SK-N-SH (cell line): ENCODE results near the gene NR6A1. TPM values are rescaled to one million over a fixed set of nuclear protein-coding genes. Genes with fewer than 3 reads are reported as not detected.

Experiments used
- CTCF ChIA-PET: fragments of 300-600, 350-600 bp; formaldehyde crosslinking; extraction: SDS; loops from one replicate; lab custom pipeline; 2021; lab: Yijun Ruan, JAX
- POLR2A ChIA-PET: fragments of 350-600 bp; sonication (Branson Sonifier 250); formaldehyde crosslinking; extraction: SDS; loops from one replicate; lab custom pipeline; 2020; ENCODE audit warnings: antibody characterized with exemption, inconsistent platforms; lab: Yijun Ruan, JAX
- DNase-seq: peaks from one replicate; pipeline ENCODE4 v3.0.0; 2012
- H2AFZ ChIP-seq: fragments of 200-600 bp; sonication (generic); 2 replicates; pipeline ENCODE4 v1.8.1; 2016; ENCODE audit warnings: antibody characterized with exemption, mild to moderate bottlenecking, low read depth
- H3F3A ChIP-seq: fragments of 200-600 bp; sonication (generic); replicated peaks from 2 replicates; pipeline ENCODE3; 2016; ENCODE audit warnings: antibody characterized with exemption, mild to moderate bottlenecking; ENCODE audit not compliant: insufficient read depth
- H3K27ac ChIP-seq, 2 experiments: fragments of 200-500 bp in 1 of 2; fragments of 200-600 bp in 1 of 2; sonication (Bioruptor generic) in 1 of 2; sonication (generic), shearing (Covaris generic) in 1 of 2; 2 replicates each; pipeline versions ENCODE4 v1.5.1 to v1.6.1; 2014 to 2016; ENCODE audit warnings: low read depth in 2 of 2, inconsistent platforms in 1 of 2, low read length in 1 of 2, mild to moderate bottlenecking in 1 of 2, mixed read lengths in 1 of 2
- H3K27me3 ChIP-seq: fragments of 200-600 bp; sonication (generic), shearing (Covaris generic); 2 replicates; pipeline ENCODE4 v1.6.1; 2016; ENCODE audit warnings: mixed run types; ENCODE audit not compliant: insufficient read depth
- H3K36me3 ChIP-seq, 2 experiments: fragments of 200-500 bp in 1 of 2; fragments of 200-600 bp in 1 of 2; sonication (Bioruptor generic) in 1 of 2; sonication (generic) in 1 of 2; replicated peaks in 1 of 2; 2 replicates each; pipeline versions ENCODE3 to v1.5.1; 2014 to 2016; ENCODE audit warnings: low read length in 1 of 2, mild to moderate bottlenecking in 1 of 2; ENCODE audit not compliant: insufficient read depth in 2 of 2, control insufficient read depth in 1 of 2
- H3K4me1 ChIP-seq, 2 experiments: fragments of 200-500 bp in 1 of 2; fragments of 200-600 bp in 1 of 2; sonication (Bioruptor generic) in 1 of 2; sonication (generic), shearing (Covaris generic) in 1 of 2; 2 replicates each; pipeline versions ENCODE4 v1.5.1 to v1.6.1; 2014 to 2016; ENCODE audit warnings: low read depth in 1 of 2, low read length in 1 of 2, mixed run types in 1 of 2; ENCODE audit not compliant: insufficient read depth in 2 of 2, control insufficient read depth in 1 of 2
- H3K4me2 ChIP-seq: fragments of 200-600 bp; sonication (generic), shearing (Covaris generic); 2 replicates; pipeline ENCODE4 v1.6.1; 2017; ENCODE audit warnings: mixed run types
- H3K4me3 ChIP-seq, 2 experiments: fragments of 200-500 bp in 1 of 2; fragments of 200-600 bp in 1 of 2; sonication (Bioruptor generic) in 1 of 2; sonication (generic), shearing (Covaris generic) in 1 of 2; 2 replicates each; pipeline versions ENCODE4 v1.5.1 to v1.8.1; 2014 to 2016; ENCODE audit warnings: low read depth in 2 of 2, inconsistent platforms in 1 of 2, low read length in 1 of 2, mild to moderate bottlenecking in 1 of 2, mixed read lengths in 1 of 2, moderate library complexity in 1 of 2
- H3K79me2 ChIP-seq: fragments of 200-600 bp; sonication (generic); 2 replicates; pipeline ENCODE4 v1.8.1; 2017; ENCODE audit warnings: mild to moderate bottlenecking; ENCODE audit not compliant: insufficient read depth
- H3K9ac ChIP-seq: fragments of 200-600 bp; sonication (generic); 2 replicates; pipeline ENCODE4 v1.6.1; 2017; ENCODE audit warnings: mixed run types
- H3K9me2 ChIP-seq: fragments of 200-600 bp; sonication (generic); 2 replicates; pipeline ENCODE4 v1.6.1; 2017; ENCODE audit warnings: mixed run types
- H3K9me3 ChIP-seq: fragments of 200-600 bp; sonication (generic); 2 replicates; pipeline ENCODE4 v1.6.1; 2017; ENCODE audit warnings: mixed run types, mild to moderate bottlenecking, moderate library complexity
- H4K20me1 ChIP-seq: fragments of 200-600 bp; sonication (generic); 2 replicates; pipeline ENCODE4 v1.6.1; 2017; ENCODE audit warnings: mild to moderate bottlenecking, mixed run types; ENCODE audit not compliant: insufficient read depth
- CTCF ChIP-seq: fragments of 200-600 bp; sonication (generic); IDR thresholded peaks from 2 replicates; pipeline ENCODE4 v1.6.1; 2017; ENCODE audit warnings: antibody characterized with exemption, mild to moderate bottlenecking, moderate library complexity
- ELF1 ChIP-seq: IDR thresholded peaks from 2 replicates; pipeline ENCODE4 v1.4.0; 2012
- EP300 ChIP-seq, 2 experiments: IDR thresholded peaks; 2 replicates each; pipeline versions ENCODE4 v1.4.0 to v1.6.1; 2012; ENCODE audit warnings: borderline replicate concordance in 1 of 2, low read depth in 1 of 2, low read length in 1 of 2
- EZH2phosphoT487 ChIP-seq: fragments of 200-600 bp; sonication (generic); IDR thresholded peaks from 2 replicates; pipeline ENCODE4 v1.6.1; 2017; ENCODE audit warnings: low read depth, mixed run types, mild to moderate bottlenecking, antibody characterized with exemption, moderate library complexity, borderline replicate concordance
- FOSL2 ChIP-seq: IDR thresholded peaks from 2 replicates; pipeline ENCODE4 v1.4.0; 2012; ENCODE audit warnings: low read depth, mild to moderate bottlenecking, moderate library complexity, borderline replicate concordance
- FOXJ3 ChIP-seq: sonication (generic); formaldehyde crosslinking; IDR thresholded peaks from 2 replicates; pipeline ENCODE4 v1.5.1; 2020; ENCODE audit warnings: mild to moderate bottlenecking, missing genetic modification reagents
- FOXM1 ChIP-seq: IDR thresholded peaks from 2 replicates; pipeline ENCODE4 v1.4.0; 2012; ENCODE audit warnings: low read depth, mild to moderate bottlenecking
- GABPA ChIP-seq: IDR thresholded peaks from 2 replicates; pipeline ENCODE4 v1.4.0; 2012; ENCODE audit warnings: low read depth, mild to moderate bottlenecking
- JUND ChIP-seq: IDR thresholded peaks from 2 replicates; pipeline ENCODE4 v1.4.0; 2012
- MEF2A ChIP-seq: IDR thresholded peaks from 2 replicates; pipeline ENCODE4 v1.4.0; 2012; ENCODE audit warnings: low read depth, borderline replicate concordance
- NFIC ChIP-seq: IDR thresholded peaks from 2 replicates; pipeline ENCODE4 v1.4.0; 2012; ENCODE audit warnings: borderline replicate concordance
- PBX3 ChIP-seq: IDR thresholded peaks from 2 replicates; pipeline ENCODE4; 2012
- RAD21 ChIP-seq: IDR thresholded peaks from 2 replicates; pipeline ENCODE4 v1.6.1; 2012; ENCODE audit warnings: mild to moderate bottlenecking, low read length
- RCOR1 ChIP-seq: fragments of 150-350 bp; IDR thresholded peaks from 2 replicates; pipeline ENCODE4 v1.6.1; 2017; ENCODE audit warnings: antibody characterized with exemption, low read length
- RFX5 ChIP-seq: IDR thresholded peaks from 2 replicates; pipeline ENCODE4 v1.6.1; 2012; ENCODE audit warnings: mild to moderate bottlenecking, improper control_type of control experiment, low read length
- RXRA ChIP-seq: IDR thresholded peaks from 2 replicates; pipeline ENCODE4 v1.4.0; 2012; ENCODE audit warnings: low read depth, mild to moderate bottlenecking, borderline replicate concordance
- SIN3A ChIP-seq: IDR thresholded peaks from 2 replicates; pipeline ENCODE4 v1.6.1; 2012; ENCODE audit warnings: low read depth, mild to moderate bottlenecking, low read length, moderate library complexity, borderline replicate concordance
- USF1 ChIP-seq: IDR thresholded peaks from 2 replicates; pipeline ENCODE4 v1.4.0; 2012; ENCODE audit warnings: low read depth, borderline replicate concordance
- USF2 ChIP-seq: fragments of 150-350 bp; IDR thresholded peaks from 2 replicates; pipeline ENCODE4 v1.6.1; 2017; ENCODE audit warnings: antibody characterized with exemption, low read length, low read depth, borderline replicate concordance
- ZBTB33 ChIP-seq: IDR thresholded peaks from 2 replicates; pipeline ENCODE4 v1.4.0; 2012; ENCODE audit warnings: low read depth, borderline replicate concordance
- WGBS: methylation state at CpG from one replicate; pipeline ENCODE4 v1.1.6; 2017; ENCODE audit warnings: low lambda C conversion rate; 5-methylcytosine and 5-hydroxymethylcytosine counted together
- polyA plus RNA-seq, 3 experiments: library from polyadenylated mRNA; depleted of rRNA; stranded (reverse); fragments of >200 nt; gene quantifications; 2 replicates each; pipeline ENCODE4 v1.2.3, GENCODE V29; 2012

Gene NR6A1
- polyA plus RNA-seq, 1 of the 3 experiments (the other 2 are of a cell fraction), result 1.2 TPM

GRCh38 chr9:124659099-124659659 is 111.9 kb downstream of the NR6A1 start (continued):
- TF ChIP-seq SIN3A, result peak; percentile 93; the same call in 1 of the 2 replicates
- no peak for TF ChIP-seq CTCF
- TF ChIP-seq NFIC, result peak; percentile 37
- TF ChIP-seq USF1, result no peak
- no peak for TF ChIP-seq FOSL2
- no peak for TF ChIP-seq GABPA
- no peak for TF ChIP-seq EZH2phosphoT487
- peak; percentile 32; the same call in 1 of the 2 replicates for TF ChIP-seq FOXM1
- TF ChIP-seq RCOR1, result peak; percentile 91
- TF ChIP-seq, all 33 proteins: peak for 16

- H3K9me3 ChIP-seq, result no peaks in the 10 kb centered on the region
- H3K4me3 ChIP-seq, result peak overlapping the region; percentile 83 to 85
- no peaks in the 10 kb centered on the region for H3K9me2 ChIP-seq
- peaks cover 30% of the 10 kb centered on the region in 2 experiments; a peak in 3 of 4 replicates for H3K4me1 ChIP-seq
- DNase-seq, result peak; percentile 76
- H3K4me2 ChIP-seq, result peak overlapping the region; percentile 64
- POLR2A ChIA-PET, result interaction anchor here (0.6 to 2.5 kb wide), 7 partner anchors 27 to 1568 kb away, joined by 3 to 17 read pairs (median 3); no protein-coding TSS in a partner anchor
- peak overlapping the region; percentile 99 for H3K9ac ChIP-seq
- H3K79me2 ChIP-seq, result peaks cover 50% of the 10 kb centered on the region
- no peaks in the 10 kb centered on the region for H3K27me3 ChIP-seq
- CTCF ChIA-PET, result interaction anchor here (0.8 to 11.8 kb wide), 9 partner anchors 12 to 114 kb away, joined by 3 to 83 read pairs (median 3); no protein-coding TSS in a partner anchor
- peaks cover 0 to 5% of the 10 kb centered on the region in 2 experiments for H3K36me3 ChIP-seq
- H3F3A ChIP-seq, result peaks cover 23% of the 10 kb centered on the region
- no peak overlapping the region; the same call in 1 of the 2 replicates for H2AFZ ChIP-seq
- H3K27ac ChIP-seq, result peak overlapping the region; percentile 97 to 100
- no peaks in the 10 kb centered on the region for H4K20me1 ChIP-seq
- WGBS, result under 1% methylated on average over 14 of the region's 14 CpGs
- TF ChIP-seq NFIC (peak; percentile 37; the same call in 1 of the 2 replicates), RXRA (no peak; the same call in 1 of the 2 replicates), JUND (0 out of 2 replicates have a peak, but pooled peaks have one; percentile 18), ELF1 (no peak), USF2 (peak; percentile 62), EP300 (IDR thresholded peaks at IDR 0.05; ENCODE audit: borderline replicate concordance in 1 of 2, low read depth in 1 of 2, low read length in 1 of 2) (no peak), USF1 (peak; percentile 89), PBX3 (peak; percentile 97), FOXJ3 (CRISPR knock-in tag) (no peak), MEF2A (no peak), RFX5 (peak; percentile 76; the same call in 1 of the 2 replicates), RAD21 (no peak), ZBTB33 (no peak)
Observed at GRCh38 chr9:124658165-124659017, 112.7 kb downstream of the NR6A1 start.
